NCI-H1417 (cell line): ENCODE results near the gene TMEM135.
A peak's percentile ranks its signal among the peaks of the same experiment; 100 is the strongest.
"Not testable (repeated sequence)": the region's sequence is repeated elsewhere in the genome, so short reads cannot be mapped to it uniquely, and the experiment has no call there.

Experiments
- DNase-seq, 3 experiments: peaks; one replicate each; lab custom pipeline; 2025; lab: John Stamatoyannopoulos, UW

Gene TMEM135

DNA sequence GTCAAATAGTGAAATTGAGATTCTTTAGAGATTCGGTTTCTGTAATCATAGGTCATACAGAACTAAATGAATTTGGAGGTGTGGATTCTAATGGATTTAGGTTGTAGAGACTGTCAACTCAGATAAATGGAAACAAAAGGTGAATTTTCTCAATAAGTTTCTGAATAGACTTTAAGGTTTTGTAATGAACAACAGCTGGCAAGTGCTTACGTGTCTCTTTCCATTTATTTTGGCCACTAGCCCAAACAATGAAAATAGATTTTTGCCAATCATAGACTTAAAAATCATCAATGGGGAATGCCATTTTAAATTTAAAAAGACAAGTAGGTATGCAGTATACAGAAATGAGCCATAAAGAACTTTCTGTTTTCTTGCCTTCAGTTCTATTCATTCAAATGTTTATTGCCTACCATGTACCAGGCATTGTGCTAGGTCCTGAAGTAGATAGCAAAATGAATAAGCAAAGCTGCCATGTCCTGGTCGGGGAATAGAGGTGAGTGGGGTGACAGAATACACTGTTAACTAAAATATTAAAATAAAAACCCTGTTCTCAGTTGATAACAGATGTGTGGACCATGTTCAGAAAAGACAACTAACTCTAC, 16.9 kb upstream of the TMEM135 start:
- DNase-seq: no peak

DNA sequence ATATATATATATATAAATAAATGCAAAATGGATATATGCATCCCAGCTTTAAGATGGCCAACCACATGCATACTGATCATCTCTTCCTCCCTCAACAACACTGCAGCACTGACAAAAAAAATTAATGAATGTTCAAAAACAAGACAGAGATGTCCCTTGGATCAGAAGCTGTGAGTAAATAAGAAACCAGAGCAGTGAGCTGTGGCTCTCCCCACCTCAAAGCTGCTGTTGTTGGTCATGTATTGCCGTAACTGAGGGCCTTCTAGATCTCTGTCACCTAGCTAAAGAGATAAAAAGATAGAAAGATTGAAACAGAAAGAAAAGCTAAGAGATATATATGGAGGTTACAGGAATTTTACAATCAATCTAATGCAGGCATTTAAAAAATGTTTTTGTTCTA, 15.5 kb upstream of the TMEM135 start:
- DNase-seq: no peak

DNA sequence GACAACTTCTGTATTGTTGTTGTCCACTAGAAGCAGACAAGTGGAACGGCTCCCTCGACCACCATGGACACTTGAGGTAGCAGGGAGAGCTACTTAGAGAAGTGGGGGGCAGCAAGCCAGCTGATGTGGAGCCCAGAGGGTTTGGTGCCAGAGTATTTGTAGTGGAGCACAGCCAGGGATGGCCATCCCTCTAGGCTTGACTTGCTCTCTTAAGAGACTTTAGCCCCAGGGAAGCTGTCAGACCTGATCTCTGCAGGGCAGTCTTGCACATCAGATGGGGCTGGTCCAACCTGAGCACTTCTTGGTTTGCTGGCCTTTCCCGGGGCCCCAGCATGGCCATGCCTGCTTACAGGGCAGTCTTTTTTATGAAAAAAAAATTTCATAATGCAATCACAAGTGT, 15.0 kb upstream of the TMEM135 start:
- no peak for DNase-seq

DNA sequence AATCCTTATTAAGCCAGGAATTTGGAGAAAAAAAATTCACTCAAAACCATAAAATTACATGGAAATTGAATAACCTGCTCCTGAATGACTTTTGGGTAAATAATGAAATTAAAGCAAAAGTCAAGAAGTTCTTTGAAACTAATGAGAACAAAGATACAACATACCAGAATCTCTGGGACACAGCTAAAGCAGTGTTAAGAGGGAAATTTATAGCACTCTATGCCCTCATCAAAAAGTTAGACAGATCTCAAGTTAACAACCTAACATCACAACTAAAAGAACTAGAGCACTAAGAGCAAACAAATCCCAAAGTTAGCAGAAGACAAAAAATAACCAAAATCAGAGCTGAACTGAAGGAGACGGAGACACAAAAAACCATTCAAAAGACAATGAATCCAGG, 11.3 kb upstream of the TMEM135 start:
- DNase-seq: not testable (repeated sequence)

DNA sequence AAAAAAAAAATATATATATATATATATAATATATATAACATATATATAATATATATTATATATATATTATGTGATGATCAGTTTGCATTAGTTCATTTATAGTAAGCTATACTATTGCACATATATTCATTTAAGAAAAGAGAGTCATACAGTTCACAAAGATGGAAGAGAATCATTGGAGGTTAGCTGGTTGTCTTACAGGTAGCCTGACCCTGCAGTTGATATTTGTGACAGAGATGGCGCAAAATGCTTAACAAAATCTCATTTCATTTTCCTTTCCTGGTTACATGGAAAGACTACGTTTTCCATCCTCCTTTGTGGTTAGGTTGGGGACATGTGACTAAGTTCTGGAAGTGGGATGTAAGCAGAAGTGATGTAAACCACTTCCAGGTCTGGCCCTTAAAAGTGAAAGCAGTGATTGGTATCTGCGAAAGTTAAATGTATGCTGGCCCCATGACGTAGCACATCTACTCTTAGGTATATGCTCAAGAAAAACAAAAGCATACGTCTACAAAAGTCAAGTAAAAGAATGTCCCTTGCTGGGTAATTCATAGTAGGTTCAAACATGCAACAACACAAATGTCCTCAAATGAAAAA, 7.2 kb upstream of the TMEM135 start:
- no peak for DNase-seq

DNA sequence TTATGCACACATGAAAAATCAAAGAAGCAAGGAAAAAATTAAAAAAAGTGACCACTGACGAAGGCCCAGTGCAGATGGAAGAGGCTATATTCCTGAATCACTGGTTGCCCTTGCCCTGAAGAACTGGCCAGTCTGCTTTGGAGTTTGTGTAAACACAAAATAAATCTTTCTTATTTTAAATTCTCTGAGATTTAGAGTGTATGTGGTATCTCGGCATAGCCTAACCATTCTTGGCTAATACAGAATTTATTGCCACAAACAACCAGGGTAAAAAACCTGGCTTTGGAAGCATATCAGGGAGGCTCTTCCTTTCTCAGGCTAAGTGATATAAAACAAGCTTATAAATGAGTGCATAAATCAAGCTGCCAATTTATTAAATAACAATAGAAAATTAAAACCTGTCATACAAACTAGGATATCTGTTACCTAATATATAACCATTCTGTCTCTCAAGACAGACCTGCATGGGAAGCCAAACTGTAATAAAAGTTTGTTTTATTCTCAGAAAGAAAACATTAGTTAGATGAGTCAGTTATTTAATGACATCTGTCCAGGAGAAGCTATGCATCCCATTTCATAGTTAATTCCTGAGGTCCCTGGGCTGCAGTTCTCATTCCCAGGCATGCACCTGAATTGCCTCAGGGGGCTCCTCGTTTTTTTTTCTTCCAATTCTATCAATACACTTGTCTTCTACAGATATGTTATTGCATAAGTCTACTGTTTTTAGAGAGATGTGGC, 6.1 kb upstream of the TMEM135 start:
- peak in 1 of 3 experiments; percentile 37 for DNase-seq

DNA sequence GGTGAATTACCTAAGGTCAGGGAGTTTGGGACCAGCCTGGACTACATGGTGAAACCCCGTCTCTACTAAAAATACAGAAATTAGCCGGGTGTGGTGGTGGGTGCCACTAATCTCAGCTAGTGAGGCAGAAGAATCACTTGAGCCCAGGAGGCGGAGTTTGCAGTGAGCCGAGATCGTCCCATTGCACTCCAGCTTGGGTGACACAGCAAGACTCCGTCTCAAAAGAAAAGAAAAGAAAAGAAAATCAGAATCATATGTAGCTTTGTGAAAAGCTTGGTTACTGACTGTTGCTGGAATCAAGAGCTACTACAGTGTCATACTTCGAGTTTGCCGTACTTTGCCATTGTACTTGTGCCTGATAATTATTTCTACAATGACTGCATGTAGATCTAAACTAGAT, 4.2 kb upstream of the TMEM135 start:
- no peak for DNase-seq

DNA sequence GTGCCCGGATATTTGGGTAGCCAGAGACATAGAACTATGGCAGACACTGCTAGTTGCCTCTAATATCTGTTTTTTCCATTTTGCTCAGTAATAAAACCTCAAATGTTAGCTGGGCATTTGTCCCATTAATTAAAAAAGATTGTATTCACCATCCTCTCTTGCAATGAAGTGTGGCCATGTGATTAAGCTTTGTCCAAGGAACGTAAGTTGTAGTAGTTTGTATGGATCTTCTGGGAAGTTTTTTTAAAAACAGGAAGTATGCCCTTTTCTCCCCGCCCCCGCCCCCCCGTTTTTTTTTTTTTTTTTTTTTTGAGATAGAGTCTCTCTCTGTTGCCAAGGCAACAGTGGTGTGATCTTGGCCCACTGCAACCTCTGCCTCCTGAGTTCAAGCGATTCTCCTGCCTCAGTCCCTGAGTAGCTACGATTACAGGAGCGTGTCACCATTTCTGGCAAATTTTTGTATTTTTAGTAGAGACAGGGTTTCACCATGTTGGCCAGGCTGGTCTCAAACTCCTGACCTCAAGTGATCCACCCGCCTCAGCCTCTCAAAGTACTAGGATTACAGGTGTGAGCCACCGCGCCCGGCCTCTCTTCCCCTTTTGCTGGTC, 1.7 kb upstream of the TMEM135 start:
- DNase-seq: peak in 1 of 3 experiments; percentile 37

DNA sequence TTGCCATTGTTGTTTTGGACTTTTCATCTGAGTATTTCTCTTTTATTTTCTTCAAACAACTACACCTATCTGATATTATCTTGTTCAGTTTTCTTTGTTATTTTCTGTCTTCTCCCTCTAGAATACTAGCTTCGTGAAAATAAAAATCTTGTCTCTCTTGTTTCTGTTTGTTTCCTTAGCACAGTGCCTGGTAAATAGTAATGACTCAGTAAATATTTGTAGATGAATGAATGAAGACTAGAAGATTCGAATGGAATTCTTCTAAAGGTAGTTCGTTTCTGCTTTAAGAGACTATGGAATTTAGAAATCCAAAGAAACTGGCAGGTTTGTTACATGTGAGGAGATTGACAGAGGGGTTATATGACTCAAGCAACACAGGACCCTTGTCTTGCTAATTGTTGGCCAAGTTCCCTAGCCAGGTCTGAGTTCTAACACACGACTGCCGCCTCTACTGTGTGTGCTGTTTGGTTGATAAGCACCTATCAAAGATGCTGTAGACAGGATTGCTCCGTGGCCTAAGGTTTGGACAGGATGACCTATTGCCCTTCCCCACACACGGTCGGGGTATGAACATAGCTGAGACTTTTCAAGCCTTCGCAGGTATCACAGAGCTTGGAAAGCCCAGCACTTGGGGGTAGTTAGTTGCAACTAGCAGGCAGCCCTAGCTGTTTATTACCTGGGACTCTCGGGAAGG, 831 bp upstream of the TMEM135 start:
- DNase-seq: no peak

DNA sequence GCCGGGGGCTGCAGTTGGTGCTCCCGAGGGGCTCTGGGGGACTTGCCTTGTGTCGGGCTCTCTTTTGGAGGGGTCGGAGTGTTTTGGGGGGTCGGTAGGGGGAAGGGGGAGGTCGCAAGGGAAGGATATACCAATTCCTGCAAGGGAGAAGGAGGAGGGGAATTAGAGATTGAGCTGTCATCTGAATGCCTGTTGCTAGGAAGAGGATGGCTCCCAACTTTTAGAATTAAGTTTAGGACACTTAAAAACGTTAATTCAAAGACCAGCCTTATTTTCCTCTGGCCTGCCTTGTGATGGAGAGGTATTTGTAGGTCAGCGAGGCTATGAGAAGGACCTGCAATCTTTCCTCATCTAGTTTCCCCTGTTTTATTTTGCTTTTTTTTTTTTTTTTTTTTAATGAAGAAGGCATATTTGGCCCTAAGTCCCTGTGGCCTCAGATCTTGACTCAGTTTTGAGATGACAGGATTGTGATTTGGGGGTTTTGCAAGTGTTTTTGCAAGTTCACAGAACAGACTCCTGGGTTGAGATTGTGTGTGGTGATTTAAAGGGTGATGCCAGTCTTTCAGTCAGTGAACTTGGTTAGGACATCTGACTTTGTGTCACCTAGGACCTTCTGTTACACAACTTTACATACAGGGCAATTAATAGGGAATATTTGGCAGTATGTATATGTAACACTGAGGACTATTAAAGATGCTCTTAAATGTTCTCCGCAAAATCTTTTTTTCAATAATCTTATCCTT, 672 bp downstream of the TMEM135 start:
- DNase-seq: peak in 1 of 3 experiments; percentile 51

DNA sequence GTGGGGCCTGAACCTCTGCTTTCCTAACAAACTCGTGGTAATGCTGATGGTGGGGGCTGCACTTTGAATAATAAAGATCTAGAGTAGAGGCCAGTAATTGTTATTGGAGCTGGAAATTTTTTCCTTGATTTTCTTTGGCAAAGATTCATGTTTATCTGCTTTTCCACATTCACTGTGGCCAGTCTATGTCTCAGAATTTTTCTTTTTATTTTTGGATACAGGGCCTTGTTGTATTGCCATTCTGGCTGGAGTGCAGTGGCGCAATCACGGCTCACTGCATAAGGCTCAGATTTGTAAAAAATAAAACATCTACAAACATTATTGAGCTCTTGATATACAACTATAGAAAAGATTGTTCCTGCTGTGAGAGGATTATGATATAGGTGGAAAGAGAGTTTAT, 1.6 kb downstream of the TMEM135 start:
- no peak for DNase-seq

DNA sequence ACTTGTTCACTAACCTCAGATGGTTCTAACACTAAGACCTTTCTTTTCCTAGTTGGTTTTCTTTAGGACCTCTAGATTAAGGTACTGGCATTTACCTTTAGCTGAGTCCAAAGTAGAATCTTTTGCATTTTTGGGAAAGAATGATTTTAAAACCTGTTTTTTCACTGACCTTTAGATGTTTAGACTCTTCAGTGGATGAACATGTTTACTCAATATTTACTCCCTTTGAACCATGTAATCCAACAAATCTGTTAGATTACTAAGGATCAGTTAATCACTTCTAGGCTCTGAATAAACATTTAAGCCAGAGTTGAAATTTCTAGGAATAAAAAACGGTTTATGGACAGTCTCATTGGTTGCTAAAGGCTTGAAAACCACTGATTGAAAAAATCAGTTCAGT, 6.2 kb downstream of the TMEM135 start:
- no peak for DNase-seq

DNA sequence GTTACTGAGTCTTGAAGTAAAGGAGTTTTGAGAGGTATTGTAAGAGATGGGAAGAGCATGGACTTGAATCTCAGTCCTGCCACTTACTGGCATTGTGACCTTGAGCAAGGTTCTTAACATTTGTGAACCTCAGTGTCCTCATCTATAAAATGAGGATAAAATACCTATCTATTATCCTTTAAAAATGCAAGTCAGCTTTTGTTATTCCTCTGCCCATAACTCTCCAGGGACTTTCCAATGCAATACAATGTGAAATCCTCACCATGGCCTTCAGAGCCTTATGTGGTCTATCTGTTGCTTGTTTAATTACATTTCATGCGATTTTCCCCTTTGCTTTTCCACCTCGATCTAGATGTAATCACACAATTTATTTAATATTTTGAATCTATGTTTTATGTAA, 9.1 kb downstream of the TMEM135 start:
- DNase-seq: no peak

DNA sequence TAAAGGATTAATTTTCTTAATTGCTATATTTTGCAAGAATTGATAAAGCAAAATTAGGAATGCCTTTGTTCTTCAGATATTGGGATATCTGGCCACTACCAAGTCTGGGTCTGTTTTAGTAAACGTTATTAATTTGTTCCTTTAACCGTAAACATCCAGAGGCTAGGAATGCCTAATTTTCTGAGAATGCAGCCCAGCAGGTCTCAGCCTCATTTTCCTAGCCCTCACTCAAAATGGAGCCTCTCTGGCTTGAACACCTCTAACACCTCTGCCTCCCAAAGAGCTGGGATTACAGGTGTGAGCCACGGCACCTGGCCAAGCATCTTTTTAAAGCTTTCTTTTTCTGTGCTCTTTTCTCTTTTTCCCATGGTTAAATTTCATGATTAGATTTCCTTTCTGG, 18.4 kb downstream of the TMEM135 start:
- DNase-seq: no peak

DNA sequence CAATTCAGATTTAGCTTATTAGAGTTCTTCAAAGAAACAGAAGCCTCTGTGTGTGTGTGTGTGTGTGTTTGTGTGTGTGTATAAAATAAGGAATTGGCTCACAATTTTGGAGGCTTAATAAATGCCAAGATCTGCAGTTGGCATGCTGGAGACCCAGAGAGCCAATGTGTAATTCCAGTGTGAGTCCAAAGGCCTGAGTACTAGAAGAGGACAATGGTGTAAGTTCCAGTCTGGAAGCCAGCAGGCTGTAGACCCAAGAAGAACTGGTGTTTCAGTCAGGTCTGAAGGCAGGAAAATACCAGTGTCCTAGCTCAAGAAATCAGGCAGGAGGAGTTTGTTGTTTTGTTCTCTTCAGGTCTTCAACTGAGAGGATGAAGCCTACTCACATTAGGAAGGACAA, 20.0 kb downstream of the TMEM135 start:
- DNase-seq: no peak

DNA sequence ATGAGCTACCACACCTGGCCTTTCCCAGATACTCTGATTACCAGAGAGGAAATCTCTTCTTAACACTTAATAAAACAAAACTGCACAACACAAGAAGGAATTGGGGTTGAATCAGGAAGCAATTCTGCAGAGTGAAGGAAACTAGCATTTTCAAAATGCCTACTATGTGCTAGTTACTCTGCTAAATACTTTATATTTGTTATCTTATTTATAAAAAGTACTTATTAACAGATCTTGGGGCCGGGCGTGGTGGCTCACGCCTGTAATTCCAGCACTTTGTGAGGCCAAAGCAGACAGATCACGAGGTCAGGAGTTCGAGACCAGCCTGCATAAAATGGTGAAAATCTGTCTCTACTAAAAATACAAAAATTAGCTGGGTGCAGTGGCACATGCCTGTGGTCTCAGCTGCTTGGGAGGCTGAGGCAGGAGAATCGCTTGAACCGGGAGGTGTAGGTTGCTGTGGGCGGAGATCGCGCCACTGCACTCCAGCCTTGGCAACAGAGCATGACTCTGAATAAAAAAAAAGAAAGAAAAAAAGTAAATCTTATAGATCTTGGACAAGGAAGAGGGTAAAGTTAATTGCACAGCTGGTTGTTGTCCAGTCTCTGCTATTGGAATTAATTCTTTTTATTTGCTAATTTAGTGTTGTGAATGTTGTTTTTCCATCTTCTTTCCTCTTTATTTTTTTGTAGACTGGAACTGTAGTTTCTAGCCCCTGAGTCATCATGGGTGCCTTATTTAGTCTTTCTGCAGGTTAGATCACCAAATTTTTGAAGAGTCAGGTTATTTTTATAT, 22.1 kb downstream of the TMEM135 start:
- DNase-seq: no peak

DNA sequence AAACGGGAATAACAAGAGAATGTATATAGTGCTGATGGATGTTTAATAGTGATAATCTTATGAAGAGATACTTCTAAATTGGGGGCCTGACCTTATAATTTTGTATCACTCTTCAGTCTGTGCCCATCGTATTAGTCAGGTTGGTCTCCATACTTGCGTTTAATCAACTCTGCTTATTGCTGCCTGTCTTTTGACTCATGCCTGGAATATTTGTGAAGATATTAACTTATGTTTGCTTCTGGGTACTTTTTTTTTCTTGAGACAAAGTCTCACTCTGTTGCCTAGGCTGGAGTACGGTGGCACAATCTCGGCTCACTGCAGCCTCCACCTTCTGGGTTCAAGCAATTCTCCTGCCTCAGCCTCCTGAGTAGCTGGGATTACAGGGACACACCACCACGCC, 24.0 kb downstream of the TMEM135 start:
- DNase-seq: no peak

DNA sequence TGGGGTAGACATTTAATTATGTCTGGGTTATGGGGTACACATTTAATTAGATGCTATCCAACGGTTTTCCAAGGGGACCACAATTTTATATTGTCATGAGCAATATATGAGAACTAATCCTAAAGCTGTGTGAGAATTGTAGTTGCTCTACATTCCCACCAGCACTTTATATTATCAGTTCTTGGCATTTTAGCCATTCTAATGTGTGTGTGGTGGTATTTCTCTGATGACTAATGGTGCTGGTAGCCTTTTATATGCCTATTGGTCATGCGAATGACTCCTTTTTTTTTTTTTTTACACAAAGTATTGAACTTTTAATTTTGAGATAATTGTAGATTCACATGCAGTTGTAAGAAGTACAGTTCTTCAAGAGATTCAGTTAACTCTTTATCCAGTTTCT, 26.2 kb downstream of the TMEM135 start:
- DNase-seq: no peak

DNA sequence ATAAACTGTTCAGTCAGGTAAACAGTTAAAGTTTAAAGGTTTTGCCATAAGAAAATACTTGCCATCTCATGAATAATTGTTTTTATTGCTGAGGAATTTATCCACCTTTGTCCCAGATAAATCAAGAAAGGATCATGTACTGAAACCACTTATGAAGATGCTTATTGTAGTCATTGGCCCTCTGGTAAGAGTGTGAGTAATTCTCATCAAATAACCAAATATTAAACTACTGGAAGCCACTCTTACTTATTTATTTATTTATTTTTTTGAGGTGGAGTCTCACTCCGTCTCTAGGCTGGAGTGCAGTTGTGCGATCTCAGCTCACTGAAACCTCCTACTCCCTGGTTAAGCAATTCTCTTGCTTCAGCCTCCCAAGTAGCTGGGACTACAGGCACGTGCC, 35.1 kb downstream of the TMEM135 start:
- DNase-seq: no peak

DNA sequence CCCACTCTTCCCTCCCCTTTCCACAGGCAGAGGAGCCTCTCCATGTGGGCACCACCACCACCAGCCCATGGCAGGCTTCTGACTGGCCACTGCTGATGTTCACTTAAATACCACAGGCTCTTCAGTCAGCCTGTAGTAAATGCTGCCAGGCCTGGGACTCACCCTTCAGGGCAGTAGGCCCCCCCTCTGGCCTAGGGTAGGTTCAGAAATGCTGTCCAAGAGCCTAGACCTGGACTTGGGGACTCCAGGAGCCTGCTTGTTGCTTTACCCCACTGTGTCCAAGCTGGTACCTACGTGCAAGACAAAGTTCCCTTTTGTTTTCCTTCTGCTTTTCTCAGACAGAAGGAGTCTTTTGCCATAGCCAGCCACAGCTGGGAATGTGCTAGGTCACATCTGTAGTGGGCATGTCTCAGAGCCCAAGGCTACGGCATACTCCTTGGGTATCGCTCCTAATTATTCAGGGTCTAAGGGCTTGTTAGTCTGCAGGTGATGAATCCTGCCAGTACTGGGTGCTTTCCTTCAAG, 38.6 kb downstream of the TMEM135 start:
- DNase-seq: no peak
